Measurements from ENCODE around the gene ACOXL.

DNA sequence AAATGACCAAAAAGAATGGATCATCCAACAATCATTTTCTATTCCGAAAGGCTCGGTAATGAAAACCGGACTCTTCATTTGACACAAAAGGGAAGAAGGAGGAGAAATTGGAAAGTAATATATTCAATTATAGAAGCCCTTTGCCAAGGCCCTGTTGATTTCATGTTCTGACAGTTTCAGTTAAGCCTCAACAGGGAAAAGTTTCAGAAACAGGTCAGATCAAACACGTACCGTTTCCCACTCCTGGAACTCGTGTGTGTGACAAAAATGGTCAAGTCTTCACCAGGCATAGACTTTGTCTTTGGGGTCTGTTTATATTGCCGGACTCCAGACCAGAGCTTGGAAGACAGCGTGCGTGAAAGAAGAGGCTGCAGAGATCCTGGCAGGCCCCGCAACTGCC, 287.0 kb downstream of the ACOXL start:
- TF ChIP-seq, protein P1, sequence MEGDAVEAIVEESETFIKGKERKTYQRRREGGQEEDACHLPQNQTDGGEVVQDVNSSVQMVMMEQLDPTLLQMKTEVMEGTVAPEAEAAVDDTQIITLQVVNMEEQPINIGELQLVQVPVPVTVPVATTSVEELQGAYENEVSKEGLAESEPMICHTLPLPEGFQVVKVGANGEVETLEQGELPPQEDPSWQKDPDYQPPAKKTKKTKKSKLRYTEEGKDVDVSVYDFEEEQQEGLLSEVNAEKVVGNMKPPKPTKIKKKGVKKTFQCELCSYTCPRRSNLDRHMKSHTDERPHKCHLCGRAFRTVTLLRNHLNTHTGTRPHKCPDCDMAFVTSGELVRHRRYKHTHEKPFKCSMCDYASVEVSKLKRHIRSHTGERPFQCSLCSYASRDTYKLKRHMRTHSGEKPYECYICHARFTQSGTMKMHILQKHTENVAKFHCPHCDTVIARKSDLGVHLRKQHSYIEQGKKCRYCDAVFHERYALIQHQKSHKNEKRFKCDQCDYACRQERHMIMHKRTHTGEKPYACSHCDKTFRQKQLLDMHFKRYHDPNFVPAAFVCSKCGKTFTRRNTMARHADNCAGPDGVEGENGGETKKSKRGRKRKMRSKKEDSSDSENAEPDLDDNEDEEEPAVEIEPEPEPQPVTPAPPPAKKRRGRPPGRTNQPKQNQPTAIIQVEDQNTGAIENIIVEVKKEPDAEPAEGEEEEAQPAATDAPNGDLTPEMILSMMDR (IDR thresholded peaks at IDR 0.05; ENCODE audit: insufficient read depth, low read length, poor library complexity, severe bottlenecking): no peak
- TF ChIP-seq EZH2phosphoT487 (conservative IDR thresholded peaks at IDR 0.05; ENCODE audit: low read length): no peak
